SW 1271 (cell line): ENCODE measurements around the gene VARS2.
A peak's percentile ranks its signal among the peaks of the same experiment; 100 is the strongest.
"Not testable (repeated sequence)": the region's sequence is repeated elsewhere in the genome, so short reads cannot be mapped to it uniquely, and the experiment has no call there.

Source experiments
- DNase-seq, 2 experiments: peaks; one replicate each; lab custom pipeline; 2025; lab: John Stamatoyannopoulos, UW

The VARS2 gene

GRCh38 chr6:30898750-30899360 lies 15.2 kb upstream of the VARS2 start:
- DNase-seq: no peak

DNA sequence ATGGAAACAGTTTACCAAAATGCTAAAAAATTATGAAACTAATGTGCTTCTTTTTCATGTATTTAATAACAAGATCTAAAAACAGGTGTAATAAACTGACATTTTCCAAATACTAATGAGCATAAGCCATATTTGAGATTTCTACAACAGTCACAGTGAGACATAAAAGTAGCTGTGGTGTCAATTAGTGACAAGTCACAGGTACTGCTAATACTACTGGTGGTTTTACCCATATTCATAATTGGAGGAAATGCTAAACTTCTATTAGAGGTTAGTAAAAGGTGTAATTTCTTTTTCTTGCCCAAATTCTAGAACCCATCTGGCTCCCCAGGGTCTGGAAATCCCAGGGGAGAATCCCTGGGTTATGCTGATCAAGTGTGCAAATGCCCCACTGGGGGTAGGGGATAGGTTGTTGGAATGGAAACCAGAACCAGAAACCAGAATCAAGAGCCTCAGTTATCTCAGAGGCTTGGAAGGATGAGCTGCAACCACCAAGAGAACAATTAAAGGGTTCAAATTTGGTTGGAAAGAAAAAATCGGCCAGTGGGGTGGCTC lies 13.1 kb upstream of the VARS2 start:
- DNase-seq: no peak

DNA sequence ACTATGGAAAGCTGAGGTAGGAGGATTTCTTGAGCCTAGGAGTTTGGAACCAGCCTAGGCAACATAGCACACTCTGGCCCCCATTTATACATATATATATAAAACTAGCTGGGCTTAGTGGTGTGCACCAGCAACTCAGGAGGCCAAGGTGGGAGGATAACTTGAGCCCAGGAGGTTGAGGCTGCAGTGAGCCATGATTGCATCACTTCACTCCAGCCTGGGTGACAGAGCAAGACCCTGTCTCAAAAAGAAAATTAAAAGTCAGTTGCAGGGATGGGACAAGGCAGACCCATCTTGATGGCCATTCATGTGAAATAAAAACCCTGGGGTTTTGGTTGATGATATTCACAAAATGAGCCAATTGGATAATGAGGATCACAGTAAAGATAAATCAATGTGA lies 12.6 kb upstream of the VARS2 start:
- DNase-seq: no peak

DNA sequence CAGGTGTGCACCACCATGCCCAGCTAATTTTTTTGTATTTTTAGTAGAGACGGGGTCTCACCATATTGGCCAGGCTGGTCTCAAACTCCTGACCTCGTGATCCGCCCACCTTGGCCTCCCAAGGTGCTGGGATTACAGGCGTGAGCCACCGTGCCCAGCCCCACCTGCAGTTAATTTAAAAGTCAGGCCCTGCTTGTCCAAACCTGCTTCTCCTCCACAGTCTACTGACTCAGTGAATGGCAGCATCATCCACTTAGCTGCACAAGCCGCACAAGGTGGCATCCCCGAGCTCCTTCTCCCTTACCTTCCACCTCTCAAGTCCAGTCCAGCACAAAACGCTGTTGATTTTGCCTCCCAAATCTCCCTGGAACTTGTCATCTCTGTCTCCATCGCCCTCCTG lies 11.8 kb upstream of the VARS2 start:
- not testable (repeated sequence) for DNase-seq

DNA sequence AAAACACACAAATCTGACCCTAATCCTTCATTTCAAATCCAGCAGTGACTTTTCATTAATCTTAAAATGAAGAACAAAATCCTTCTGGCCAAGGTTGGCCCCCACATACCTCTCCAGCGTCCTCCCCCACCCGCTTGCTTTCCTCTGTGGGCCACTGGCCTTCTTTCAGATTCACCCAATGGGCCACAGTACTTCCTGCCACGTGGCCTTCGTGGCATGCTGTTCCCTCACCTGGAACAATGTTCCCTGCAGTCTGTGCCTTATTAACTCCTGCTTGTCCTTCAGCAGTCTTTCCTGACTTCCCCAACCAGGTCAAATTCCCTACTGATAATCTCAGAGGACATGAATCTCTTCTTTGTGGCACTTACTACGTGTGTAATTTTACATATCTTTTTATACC lies 11.3 kb upstream of the VARS2 start:
- DNase-seq: no peak

DNA sequence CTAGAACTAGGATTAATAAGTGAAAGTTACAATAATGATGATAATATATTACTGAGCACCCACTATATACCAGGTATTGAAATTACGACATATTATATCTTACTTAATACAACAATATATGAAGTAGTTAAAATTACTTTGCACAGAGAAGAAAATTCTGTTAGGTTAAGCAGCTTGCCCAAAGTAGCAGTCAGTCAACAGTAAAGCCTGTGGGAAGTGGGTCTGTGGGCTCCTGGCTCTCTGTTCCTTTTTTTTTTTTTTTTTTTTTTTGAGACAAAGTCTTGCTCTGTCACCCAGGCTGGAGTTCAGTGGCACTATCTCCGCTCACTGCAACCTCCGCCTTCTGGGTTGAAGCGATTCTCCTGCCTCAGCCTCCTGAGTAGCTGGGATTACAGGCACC lies 10.8 kb upstream of the VARS2 start:
- no peak for DNase-seq

DNA sequence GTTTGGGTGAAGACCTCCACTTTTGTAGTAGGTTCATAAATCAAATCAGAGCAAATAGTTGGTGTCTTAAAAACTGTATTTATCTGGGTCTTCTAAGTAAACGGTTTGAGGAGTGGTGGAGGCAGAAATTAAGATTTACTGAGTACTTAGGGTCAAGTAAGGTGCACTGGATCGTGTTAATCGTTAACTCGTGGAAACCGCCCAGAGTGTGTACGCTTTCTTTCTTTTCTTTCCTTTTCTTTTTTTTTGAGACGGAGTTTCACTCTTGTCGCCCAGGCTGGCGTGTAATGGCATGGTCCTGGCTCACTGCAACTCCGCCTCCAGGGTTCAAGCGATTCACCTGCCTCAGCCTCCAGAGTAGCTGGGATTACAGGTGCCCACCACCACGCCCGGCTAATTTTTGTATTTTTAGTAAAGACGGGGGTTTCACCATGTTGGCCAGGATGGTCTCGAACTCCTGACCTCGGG lies 6.7 kb upstream of the VARS2 start:
- DNase-seq: not testable (repeated sequence)

DNA sequence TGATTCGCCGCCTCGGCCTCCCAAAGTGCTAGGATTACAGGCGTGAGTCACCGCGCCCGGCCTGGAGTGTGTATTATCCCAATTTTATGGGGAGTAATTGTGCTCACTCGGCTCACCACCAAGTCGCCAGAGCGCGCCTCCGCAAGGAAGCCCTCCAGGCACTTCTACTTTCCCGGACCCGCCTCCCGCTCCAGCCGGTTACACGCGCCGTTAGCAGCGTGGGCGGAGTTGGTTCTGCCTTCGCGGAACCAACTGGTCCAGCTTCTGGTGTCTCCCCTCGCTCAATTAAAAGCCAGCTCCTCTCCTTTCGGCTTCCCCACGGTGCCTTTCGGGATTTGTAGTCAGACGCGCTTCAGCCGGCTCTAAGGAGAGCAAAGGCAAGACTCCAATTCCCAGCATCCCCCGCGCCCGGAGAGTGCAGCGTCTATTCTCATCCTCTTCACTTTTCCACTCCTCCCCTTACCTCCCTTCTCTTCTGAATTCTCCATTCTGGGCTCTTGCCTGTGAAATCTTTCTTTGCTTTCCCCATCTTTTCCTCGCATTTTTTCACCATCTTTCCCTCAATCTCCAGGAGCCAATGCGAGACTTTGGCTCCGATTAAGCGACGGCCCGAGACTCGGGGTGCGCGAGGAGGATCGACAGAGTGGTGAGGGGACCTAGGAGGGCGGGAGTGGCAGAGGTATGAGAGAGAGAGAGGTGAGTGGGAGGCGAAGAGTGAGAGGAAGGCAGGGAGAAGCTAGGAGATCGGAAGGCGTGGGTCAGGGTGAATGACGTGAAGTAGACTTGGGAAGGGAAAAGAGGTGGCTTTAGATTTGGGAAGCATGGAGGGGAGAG lies 6.1 kb upstream of the VARS2 start, which contains the start of gene GTF2H4:
Gene GTF2H4, plus strand, starts transcription at position 450 of the 834 bp plus-strand sequence.
- peak; percentile 98 to 99 for DNase-seq

GRCh38 chr6:30908700-30909099 lies 5.3 kb upstream of the VARS2 start:
- DNase-seq: no peak

DNA sequence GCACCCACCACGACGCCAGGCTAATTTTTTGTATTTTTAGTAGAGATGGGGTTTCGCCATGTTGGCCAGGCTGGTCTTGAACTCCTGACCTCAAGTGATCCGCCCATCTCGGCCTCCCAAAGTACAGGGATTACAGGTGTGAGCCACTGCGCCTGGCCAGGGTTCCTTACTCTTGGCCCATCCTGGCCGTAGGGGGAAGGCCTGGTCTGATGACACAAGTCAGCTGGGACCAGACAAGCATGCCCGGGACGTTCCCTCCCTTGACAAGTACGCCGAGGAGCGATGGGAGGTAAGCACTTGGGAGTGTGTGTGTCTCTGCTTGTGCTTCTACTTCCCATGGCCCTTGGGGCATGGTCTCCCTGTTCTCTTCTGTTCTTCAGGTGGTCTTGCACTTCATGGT lies 3.6 kb upstream of the VARS2 start:
- not testable (repeated sequence) for DNase-seq

DNA sequence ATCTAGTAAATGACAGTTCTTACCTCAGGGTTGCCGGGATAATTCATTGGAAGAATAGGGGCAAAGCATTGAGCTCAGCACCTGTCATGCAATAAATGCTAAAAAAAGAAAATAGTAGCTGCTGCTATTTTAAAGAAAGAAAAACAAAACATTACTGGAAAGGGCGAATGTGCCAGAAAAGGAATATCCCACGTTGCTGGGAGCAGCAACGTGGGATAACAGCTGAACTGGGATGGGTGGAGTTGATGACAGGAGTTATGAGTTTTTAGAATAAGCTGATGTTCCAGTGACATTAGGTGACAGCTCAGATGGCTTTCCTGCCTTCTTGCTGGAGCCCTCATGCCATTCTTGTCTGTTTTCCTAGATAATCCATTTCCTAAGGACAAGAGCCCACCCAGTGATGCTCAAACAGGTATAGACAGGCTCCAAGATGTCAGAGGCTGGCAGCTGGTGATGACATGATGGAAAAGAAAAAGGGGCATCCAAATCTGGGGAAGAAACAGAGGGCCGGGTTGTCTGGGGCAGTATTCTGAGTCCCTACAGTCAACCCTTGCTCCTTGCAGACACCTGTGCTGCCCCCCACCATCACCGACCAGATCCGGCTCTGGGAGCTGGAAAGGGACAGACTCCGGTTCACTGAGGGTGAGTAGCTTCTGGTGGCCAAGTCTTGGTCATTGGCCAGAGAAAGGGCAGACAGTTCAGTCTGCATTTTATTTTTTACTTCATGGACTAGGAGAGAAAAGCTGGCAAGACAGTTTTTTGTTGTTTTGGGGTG lies 1.1 kb upstream of the VARS2 start:
- no peak for DNase-seq

DNA sequence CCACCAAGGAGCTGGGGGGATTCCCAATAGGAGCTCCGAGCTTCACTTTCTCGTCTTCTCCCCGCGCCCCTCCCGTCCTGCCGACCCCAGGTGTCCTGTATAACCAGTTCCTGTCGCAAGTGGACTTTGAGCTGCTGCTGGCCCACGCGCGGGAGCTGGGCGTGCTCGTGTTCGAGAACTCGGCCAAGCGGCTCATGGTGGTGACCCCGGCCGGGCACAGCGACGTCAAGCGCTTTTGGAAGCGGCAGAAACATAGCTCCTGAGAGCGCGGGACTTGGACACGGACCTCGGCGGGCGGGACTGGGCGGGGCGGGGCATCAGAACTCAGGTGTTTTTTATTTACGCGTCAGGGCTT lies 340 bp upstream of the VARS2 start:
- no peak for DNase-seq

GRCh38 chr6:30914854-30915590 lies 984 bp downstream of the VARS2 start:
- DNase-seq: no peak

GRCh38 chr6:30915591-30915946 lies 1.5 kb downstream of the VARS2 start:
- peak in 1 of 2 experiments; percentile 74 for DNase-seq

- DNase-seq: no peak
Observed at GRCh38 chr6:30917041-30917440, 3.0 kb downstream of the VARS2 start.

- no peak for DNase-seq
Observed at GRCh38 chr6:30917487-30917886, 3.4 kb downstream of the VARS2 start.

GRCh38 chr6:30918670-30919069 lies 4.6 kb downstream of the VARS2 start:
- DNase-seq: no peak

GRCh38 chr6:30922447-30922852 lies 8.4 kb downstream of the VARS2 start:
- no peak for DNase-seq

DNA sequence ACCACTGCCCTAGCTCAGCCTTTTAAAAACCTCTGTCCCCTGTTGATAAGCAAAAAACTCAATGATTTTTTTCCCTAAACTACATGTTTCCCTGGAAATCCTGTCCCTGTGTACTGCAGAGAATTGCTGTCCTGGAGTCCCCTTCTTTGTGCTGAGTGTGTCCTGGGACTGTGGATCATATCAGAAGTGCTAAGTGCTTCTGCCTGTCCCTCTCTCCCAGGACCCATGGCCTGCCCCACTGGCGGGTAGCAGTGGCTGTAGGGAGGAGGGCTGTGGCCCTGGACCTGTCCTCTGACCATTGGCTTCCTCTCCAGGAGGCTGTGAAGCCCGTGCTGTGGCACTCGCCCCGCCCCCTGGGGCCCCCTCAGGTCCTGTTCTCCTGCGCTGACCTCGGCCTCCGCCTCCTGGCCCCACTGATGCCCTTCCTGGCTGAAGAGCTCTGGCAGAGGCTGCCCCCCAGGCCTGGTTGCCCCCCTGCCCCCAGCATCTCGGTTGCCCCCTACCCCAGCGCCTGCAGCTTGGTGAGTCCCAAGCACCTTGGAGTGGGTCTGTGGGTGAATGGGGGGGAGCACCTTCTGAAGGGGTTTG lies 10.1 kb downstream of the VARS2 start:
- DNase-seq: not testable (repeated sequence)

DNA sequence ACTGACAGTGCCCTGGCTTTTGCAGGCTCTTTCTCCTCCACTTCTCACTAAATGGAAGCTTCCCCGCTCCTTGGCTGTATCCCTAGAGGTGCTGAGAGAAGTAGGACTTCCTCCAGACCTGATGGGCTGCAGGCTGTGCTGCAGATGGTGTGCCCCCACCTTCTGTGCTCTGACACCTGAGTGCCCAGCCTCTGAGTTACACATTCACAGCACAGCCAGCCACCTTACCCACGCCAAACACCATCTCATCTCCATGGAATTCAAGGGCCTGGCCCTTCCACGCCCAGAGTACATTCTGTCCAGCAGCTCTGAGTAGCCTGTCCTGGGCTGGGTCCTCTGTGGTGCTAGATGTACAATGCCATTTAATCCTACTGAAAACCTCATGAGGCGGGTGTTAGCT lies 12.6 kb downstream of the VARS2 start:
- DNase-seq: no peak

GRCh38 chr6:30927080-30927479 lies 13.0 kb downstream of the VARS2 start:
- DNase-seq: not testable (repeated sequence)
